NCI-H2196 treated with DMSO at 0.1 percent for 48 hours (cell line): Measurements from ENCODE around the gene GABBR2.
"Not testable (repeated sequence)": the region's sequence is repeated elsewhere in the genome, so short reads cannot be mapped to it uniquely, and the experiment has no call there.

Source experiments
- DNase-seq: peaks from one replicate; lab custom pipeline; 2025; ENCODE audit not compliant: unreplicated experiment; lab: John Stamatoyannopoulos, UW

GABBR2 gene

GRCh38 chr9:98271479-98271878 lies 437.3 kb downstream of the GABBR2 start:
- DNase-seq, result no peak

GRCh38 chr9:98270284-98270683 lies 438.5 kb downstream of the GABBR2 start:
- DNase-seq, result not testable (repeated sequence)

- not testable (repeated sequence) for DNase-seq
These were observed 439.1 kb downstream of the GABBR2 start for GRCh38 chr9:98269652-98270051.

GRCh38 chr9:98267556-98267955 lies 441.2 kb downstream of the GABBR2 start:
- not testable (repeated sequence) for DNase-seq

GRCh38 chr9:98264516-98264915 lies 444.2 kb downstream of the GABBR2 start:
- DNase-seq, result no peak

DNA sequence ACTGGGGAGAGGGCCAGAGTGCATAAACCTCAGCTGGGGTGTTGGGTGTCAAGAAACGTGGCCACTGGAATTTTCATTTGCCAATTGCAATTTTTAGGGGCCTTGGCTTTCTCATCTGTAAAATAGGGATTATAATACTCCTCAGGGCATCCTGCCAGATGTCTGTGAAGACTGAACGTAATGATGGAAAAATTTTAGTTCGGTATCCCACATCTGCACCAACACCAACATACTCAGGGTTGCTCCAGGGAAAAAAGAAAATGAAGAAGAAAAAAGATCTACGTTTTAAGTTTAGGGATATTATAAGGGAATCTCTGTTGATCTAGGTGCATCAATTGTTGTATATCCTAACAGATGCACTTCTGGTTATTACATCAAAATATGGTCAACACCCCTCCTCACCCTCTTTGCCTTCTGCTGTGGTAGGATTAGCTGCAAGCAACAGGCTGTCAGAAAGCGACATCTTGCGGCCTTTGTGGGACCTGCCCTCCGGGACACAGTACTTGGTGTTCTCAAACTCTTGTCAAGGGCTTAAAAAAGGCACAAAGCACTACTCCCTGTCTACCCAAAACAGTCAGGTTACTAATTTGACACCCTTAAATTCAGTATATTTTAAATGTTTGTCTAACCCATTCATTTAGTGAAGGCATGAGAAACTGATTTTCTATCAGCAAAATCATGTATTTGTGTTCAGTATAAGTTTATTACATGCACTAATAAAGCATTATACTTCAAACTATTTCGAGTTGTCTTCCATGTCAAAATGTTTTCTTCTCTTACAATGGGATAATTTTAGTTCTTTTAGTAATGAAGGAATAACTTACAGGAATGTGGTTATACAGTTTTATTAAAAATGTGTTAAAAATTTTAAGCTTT lies 445.0 kb downstream of the GABBR2 start:
- DNase-seq, result peak; percentile 62

DNA sequence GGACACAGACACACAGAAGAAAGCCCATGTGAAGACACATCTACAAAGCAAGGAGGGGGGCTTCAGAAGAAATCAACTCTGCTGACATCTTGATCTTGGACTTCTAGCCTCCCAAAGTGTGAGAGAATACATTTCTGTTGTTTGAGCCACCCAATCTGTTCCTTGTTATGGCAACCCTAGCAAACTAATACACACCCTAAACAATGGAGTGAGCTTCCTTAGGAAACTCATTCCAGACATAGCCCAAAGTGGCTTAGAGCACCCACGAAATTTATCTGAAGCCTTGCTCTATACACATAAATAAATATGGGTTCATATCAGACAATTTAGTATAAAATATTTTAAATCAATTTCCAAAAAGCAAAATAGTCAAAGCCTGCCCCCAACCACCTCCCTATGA lies 445.7 kb downstream of the GABBR2 start:
- no peak for DNase-seq

DNA sequence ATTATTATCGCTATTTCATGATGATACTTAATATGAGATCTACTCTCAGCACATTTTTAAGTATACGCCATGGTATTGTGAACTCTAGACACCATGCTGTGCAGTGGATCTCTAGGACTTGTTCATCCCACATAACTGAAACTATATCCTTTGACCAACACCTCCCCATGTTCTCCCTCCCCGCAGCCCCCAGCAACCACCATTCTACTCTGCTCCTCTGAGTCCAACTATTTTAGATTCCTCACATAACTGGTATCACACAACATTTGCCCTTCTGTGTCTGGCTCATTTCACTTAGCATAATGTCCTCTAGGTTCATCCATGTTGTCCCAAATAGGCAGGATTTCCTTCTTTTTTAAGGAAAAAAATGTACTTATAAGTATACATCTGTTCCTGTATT lies 446.7 kb downstream of the GABBR2 start:
- no peak for DNase-seq

GRCh38 chr9:98260635-98261034 lies 448.1 kb downstream of the GABBR2 start:
- DNase-seq, result no peak

GRCh38 chr9:98259791-98260190 lies 448.9 kb downstream of the GABBR2 start:
- DNase-seq, result no peak

- no peak for DNase-seq
These were observed 452.0 kb downstream of the GABBR2 start for GRCh38 chr9:98256756-98257155.

DNA sequence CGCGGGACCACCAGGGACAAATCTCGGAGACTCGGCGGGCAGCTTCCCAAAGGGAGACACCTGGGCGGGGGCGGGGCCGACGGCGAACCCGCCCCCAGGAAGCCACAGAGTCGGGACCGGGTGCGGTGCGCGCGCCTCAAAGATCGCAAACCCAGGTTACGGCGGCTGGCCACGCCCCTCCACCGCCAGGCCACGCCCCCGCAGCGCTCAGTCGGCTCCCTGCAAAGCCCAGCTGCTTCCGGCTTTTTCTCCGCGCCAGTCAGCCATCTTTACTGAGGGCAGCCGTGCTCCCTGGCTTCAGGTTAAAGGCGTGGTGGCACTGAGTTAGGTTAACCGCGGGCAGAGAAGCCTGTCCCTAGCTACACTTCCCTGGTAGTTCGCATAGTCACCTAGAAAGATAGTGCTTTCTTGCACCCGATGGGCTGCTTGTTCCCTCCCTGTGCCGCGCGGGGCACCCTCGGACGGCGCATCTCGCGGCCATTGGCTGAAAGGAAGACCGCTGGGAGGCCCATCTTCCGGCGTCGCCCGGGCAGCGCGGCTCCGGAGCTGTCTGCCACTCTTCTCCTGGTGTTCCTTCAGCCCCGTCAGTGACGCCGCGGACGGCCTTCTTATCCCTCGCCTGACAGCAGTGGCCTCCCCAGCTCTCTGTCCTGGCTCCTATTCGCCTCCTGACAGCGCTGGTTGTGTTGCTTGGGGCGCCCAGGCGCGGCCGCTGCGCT lies 453.0 kb downstream of the GABBR2 start, which contains the start of gene TBC1D2:
TSS of gene TBC1D2 (minus strand) at position 72 of the 719 bp plus-strand sequence. CDS start 108 bp downstream, outside the sequence.
- DNase-seq, result peak; percentile 89

- DNase-seq, result no peak
These were observed 453.6 kb downstream of the GABBR2 start for GRCh38 chr9:98255061-98255577.

- no peak for DNase-seq
These were observed 454.3 kb downstream of the GABBR2 start for GRCh38 chr9:98254228-98255060.

DNA sequence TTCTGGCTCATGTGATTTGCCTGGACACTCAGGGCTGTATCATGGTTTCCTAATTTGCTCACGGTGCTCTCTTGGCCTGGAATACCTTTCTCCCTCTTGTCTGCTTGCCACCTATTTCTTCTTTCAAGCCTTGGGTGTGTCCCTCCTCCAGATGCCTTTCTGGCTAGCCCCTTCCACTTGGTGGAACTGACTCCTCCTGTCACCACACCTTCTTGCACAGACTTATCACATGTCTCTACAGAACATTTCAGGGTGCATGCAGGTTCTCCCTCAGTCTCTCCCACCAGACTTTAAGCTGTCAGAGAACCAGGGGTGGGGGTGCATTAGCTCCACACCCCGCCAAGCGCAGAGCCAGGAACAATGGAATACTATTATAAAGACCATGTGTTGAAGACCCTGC lies 455.2 kb downstream of the GABBR2 start:
- DNase-seq, result no peak

GRCh38 chr9:98251551-98251950 lies 457.2 kb downstream of the GABBR2 start:
- no peak for DNase-seq

GRCh38 chr9:98249771-98250170 lies 459.0 kb downstream of the GABBR2 start:
- DNase-seq, result no peak

DNA sequence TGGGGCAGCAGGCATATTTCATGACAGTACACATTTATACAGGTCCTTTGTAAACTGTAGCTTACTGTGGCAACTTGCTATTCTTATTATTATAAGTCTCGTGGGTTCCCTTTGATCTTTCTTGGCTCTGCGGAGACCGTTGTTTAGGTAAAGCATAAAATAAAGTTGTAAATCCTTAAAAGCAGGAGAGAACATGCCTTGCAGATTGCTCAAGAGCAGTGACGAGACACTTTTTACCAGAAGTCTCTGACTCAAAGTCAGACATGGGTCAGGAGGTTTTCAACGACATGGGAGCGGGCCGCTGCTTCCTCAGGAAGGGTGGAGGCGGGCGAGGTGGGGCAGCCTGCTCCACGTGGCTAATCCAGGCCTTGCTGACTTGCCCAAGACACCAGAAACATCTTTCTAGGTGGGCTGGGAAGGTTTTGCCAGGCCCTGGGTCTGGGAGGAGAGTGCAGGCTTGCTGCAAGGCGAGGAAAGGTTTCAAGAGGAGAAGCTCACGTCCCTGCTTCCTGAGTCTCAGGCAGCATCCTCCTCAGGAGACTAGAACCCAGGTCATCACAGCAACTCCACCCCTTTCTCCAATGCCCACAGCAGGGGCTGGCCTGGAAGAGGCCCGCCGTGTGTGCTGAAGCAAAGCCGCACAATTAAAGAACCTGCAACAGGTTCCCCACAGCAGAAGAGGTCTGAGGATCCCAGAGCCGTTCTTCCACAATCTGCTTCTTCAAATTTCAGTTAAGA lies 459.8 kb downstream of the GABBR2 start:
- DNase-seq, result no peak

- no peak for DNase-seq
These were observed 460.7 kb downstream of the GABBR2 start for GRCh38 chr9:98247831-98248657.
